ENCODE measurements around the gene STAG1.
"Not testable (repeated sequence)": the region's sequence is repeated elsewhere in the genome, so short reads cannot be mapped to it uniquely, and the experiment has no call there.

The STAG1 gene

GRCh38 chr3:136645915-136646314 is 106.3 kb downstream of the STAG1 start:
- H3K27ac ChIP-seq, result no peak overlapping the region
- H3K27me3 ChIP-seq (ENCODE audit: insufficient read depth, low read depth, severe bottlenecking), result no peaks in the 10 kb centered on the region
- no peak for DNase-seq
- no peaks in the 10 kb centered on the region for H3K9me3 ChIP-seq (ENCODE audit: severe bottlenecking)
- TF ChIP-seq, protein P1, sequence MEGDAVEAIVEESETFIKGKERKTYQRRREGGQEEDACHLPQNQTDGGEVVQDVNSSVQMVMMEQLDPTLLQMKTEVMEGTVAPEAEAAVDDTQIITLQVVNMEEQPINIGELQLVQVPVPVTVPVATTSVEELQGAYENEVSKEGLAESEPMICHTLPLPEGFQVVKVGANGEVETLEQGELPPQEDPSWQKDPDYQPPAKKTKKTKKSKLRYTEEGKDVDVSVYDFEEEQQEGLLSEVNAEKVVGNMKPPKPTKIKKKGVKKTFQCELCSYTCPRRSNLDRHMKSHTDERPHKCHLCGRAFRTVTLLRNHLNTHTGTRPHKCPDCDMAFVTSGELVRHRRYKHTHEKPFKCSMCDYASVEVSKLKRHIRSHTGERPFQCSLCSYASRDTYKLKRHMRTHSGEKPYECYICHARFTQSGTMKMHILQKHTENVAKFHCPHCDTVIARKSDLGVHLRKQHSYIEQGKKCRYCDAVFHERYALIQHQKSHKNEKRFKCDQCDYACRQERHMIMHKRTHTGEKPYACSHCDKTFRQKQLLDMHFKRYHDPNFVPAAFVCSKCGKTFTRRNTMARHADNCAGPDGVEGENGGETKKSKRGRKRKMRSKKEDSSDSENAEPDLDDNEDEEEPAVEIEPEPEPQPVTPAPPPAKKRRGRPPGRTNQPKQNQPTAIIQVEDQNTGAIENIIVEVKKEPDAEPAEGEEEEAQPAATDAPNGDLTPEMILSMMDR (IDR thresholded peaks at IDR 0.05; ENCODE audit: low read depth, low read length), result no peak
- no peaks in the 10 kb centered on the region for H3K36me3 ChIP-seq
- no peak overlapping the region for H3K4me3 ChIP-seq (ENCODE audit: low read depth, low read length)

DNA sequence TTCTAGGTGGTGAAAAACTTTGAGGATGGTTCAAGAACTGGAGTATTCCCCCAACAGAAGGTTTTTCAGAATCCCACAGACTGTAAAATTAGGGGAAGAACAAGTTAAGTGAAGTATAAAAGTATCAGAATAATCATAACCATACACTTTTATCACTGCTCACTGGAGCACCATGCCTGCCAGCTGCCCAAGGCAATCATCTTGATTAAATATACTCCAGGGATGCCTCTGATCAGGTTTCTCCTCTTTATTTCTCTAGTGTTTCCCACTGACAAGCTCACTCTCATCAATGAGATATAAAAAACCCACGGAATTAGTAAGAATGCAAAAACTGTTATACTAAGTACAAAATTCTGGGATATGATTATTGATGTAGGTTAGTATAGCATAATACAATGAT is 108.0 kb downstream of the STAG1 start:
- H3K36me3 ChIP-seq, result no peaks in the 10 kb centered on the region
- H3K9me3 ChIP-seq (ENCODE audit: severe bottlenecking), result no peaks in the 10 kb centered on the region
- TF ChIP-seq, protein P1 (IDR thresholded peaks at IDR 0.05; ENCODE audit: low read depth, low read length), result no peak
- no peaks in the 10 kb centered on the region for H3K27me3 ChIP-seq (ENCODE audit: insufficient read depth, low read depth, severe bottlenecking)
- no peak for DNase-seq
- no peak overlapping the region for H3K4me3 ChIP-seq (ENCODE audit: low read depth, low read length)
- no peak overlapping the region for H3K27ac ChIP-seq

GRCh38 chr3:136643380-136643779 is 108.8 kb downstream of the STAG1 start:
- not testable (repeated sequence) for H3K36me3 ChIP-seq; H3K27ac ChIP-seq; H3K27me3 ChIP-seq (ENCODE audit: insufficient read depth, low read depth, severe bottlenecking); H3K9me3 ChIP-seq (ENCODE audit: severe bottlenecking); DNase-seq; H3K4me3 ChIP-seq (ENCODE audit: low read depth, low read length)

DNA sequence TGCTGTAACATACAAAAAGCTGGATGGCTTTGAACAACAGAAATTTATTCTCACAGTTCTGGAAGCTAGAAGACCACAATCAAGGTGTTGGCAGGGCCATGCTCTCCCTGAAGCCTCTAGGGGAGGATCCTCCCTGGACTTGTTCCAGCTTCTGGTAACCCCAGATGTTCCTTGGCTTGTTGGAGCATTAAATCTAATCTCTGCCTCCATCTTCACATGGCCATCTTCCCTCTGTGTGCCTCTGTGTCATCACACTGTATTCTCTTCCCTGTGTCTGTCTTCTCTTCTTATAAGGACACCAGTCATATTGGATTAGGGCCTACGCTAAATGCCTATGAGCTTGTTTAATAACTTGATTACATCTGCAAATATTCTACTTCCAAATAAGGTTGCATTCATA is 109.5 kb downstream of the STAG1 start:
- Histone ChIP-seq H3K27ac (no peak overlapping the region), H3K36me3 (no peaks in the 10 kb centered on the region), H3K27me3 (ENCODE audit: insufficient read depth, low read depth, severe bottlenecking) (no peaks in the 10 kb centered on the region), H3K4me3 (ENCODE audit: low read depth, low read length) (no peak overlapping the region), H3K9me3 (ENCODE audit: severe bottlenecking) (no peaks in the 10 kb centered on the region)
- DNase-seq, result no peak
- TF ChIP-seq, protein P1 (IDR thresholded peaks at IDR 0.05; ENCODE audit: low read depth, low read length), result no peak

GRCh38 chr3:136639069-136639468 is 113.1 kb downstream of the STAG1 start:
- Histone ChIP-seq H3K36me3 (no peaks in the 10 kb centered on the region), H3K9me3 (ENCODE audit: severe bottlenecking) (no peaks in the 10 kb centered on the region), H3K4me3 (ENCODE audit: low read depth, low read length) (no peak overlapping the region), H3K27ac (no peak overlapping the region), H3K27me3 (ENCODE audit: insufficient read depth, low read depth, severe bottlenecking) (no peaks in the 10 kb centered on the region)
- DNase-seq, result no peak
- TF ChIP-seq, protein P1 (IDR thresholded peaks at IDR 0.05; ENCODE audit: low read depth, low read length), result no peak

DNA sequence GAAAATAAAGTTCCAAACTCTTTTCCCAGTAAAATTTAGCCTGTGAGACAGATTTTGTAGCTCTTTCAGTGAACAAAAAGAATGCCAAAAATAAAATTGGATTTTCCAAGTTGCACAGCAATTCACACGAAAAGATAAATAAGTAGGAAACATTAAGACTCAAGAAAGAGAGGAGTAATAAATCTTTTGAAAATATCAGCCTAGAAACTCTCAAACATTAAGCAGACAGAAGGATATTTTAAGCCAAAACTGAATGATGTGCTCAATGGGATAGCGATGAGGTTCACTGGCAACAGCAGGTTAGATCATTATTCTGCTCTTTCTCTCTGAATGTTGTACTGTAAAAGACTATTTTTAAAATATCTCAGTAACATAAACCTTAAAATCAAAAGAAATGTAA is 115.0 kb downstream of the STAG1 start:
- TF ChIP-seq, protein P1 (IDR thresholded peaks at IDR 0.05; ENCODE audit: low read depth, low read length), result no peak
- no peaks in the 10 kb centered on the region for H3K27me3 ChIP-seq (ENCODE audit: insufficient read depth, low read depth, severe bottlenecking)
- H3K36me3 ChIP-seq, result no peaks in the 10 kb centered on the region
- no peaks in the 10 kb centered on the region for H3K9me3 ChIP-seq (ENCODE audit: severe bottlenecking)
- H3K27ac ChIP-seq, result no peak overlapping the region
- no peak overlapping the region for H3K4me3 ChIP-seq (ENCODE audit: low read depth, low read length)
- DNase-seq, result no peak
